ENCODE measurements around the gene ZNF653. TPM values are rescaled to one million over a fixed set of nuclear protein-coding genes. Genes with fewer than 3 reads are reported as not detected.

The ZNF653 gene
- total RNA-seq, 1 donor from 2014 or later: 7.7 TPM

DNA sequence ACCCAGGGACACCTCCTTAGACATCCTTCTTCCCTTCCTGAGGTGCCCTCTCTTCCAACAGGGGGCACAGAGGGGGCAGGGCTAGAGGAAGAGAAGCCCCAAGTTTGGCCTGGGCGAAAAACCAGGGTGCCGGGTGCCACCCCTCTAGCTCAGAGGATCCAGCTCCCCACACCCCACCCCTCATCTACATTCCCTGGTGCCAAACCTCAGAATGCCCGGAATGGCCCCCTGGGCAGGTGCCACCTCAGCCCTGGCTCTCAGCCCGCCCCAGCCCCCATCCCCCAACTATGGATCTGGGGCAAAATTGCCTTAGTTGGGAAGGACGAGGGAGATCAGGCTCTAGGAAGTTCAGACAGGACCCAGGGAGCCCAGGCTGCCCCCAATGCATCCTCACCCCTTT is 35.0 kb upstream of the ZNF653 start:
- H3K36me3 Mint-ChIP-seq (ENCODE audit: low read depth, unreplicated experiment): no peaks in the 10 kb centered on the region

DNA sequence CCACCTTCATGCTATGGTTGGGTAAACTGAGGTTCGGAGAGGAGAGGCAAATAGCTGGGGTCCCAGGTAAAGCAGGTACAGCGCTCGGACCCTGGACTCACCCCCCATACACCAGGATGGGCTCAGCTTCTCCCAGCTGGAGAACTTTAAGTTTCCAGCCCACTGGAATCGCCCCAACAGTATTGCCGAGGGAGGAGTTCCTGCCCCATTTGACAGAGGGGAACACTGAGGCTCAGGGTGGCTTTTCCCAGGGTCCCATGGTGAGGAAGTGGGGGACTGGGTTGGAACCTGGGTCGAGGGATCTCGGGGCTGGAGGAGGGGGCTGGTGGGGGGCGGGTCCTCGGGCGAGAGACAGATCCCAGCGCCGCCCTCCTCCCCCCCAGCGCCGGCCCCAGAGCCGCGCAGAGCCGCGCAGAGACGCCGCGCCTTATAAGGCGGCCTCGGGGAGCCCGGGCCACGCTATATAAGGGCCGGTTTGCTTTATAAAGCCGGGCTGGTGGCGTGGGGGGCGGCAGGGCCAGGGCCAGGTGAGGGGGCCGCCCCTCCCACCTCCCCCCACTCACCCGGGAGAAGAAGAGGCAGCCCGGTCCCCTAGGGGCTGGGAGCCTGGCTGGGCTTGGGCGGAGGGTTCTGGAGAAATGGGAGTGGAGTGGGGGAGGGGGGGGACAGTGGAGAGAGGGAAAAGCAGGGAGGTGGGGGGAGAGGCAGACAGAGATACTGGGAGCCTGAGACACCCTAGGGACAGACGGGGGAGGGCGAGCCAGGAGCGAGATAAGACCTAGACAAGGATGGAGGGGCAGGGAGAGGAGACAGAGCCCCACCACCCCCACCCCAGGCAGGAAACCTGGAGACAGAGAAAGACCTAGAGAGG is 34.1 kb upstream of the ZNF653 start:
- Mint-ChIP-seq H3K9me3 (ENCODE audit: unreplicated experiment) (no peaks in the 10 kb centered on the region), H3K27ac (ENCODE audit: unreplicated experiment) (no peak overlapping the region), H3K4me3 (ENCODE audit: unreplicated experiment) (no peak overlapping the region), H3K36me3 (ENCODE audit: low read depth, unreplicated experiment) (no peaks in the 10 kb centered on the region), H3K27me3 (ENCODE audit: unreplicated experiment) (peaks cover 13% of the 10 kb centered on the region), H3K4me1 (ENCODE audit: unreplicated experiment) (peaks cover 2% of the 10 kb centered on the region)
- no peak for DNase-seq (ENCODE audit: low spot score)
- no peak for TF ChIP-seq CTCF (IDR thresholded peaks at IDR 0.05; ENCODE audit: unreplicated experiment)

More for the DNA sequence above, 35.0 kb upstream of the ZNF653 start:
- no peak overlapping the region for H3K4me3 Mint-ChIP-seq (ENCODE audit: unreplicated experiment)
- H3K4me1 Mint-ChIP-seq (ENCODE audit: unreplicated experiment): no peaks in the 10 kb centered on the region
- peaks cover 10% of the 10 kb centered on the region for H3K27me3 Mint-ChIP-seq (ENCODE audit: unreplicated experiment)
- DNase-seq (ENCODE audit: low spot score): no peak
- no peak overlapping the region for H3K27ac Mint-ChIP-seq (ENCODE audit: unreplicated experiment)
- no peak for TF ChIP-seq CTCF (IDR thresholded peaks at IDR 0.05; ENCODE audit: unreplicated experiment)
- H3K9me3 Mint-ChIP-seq (ENCODE audit: unreplicated experiment): no peaks in the 10 kb centered on the region

GRCh38 chr19:11538232-11539036 is 32.8 kb upstream of the ZNF653 start, which contains the start of gene CNN1:
CNN1 (plus strand) TSS chr19:11538851; CDS start chr19:11538928, 77 bp downstream.
- no peak within 1 kb of the TSS for H3K27ac Mint-ChIP-seq (ENCODE audit: unreplicated experiment)
- no peak for TF ChIP-seq CTCF (IDR thresholded peaks at IDR 0.05; ENCODE audit: unreplicated experiment)
- H3K9me3 Mint-ChIP-seq (ENCODE audit: unreplicated experiment): no peaks in the 10 kb centered on the region
- peaks cover 5% of the 10 kb centered on the region for H3K4me1 Mint-ChIP-seq (ENCODE audit: unreplicated experiment)
- peak within 1 kb of the TSS; percentile 62 for H3K4me3 Mint-ChIP-seq (ENCODE audit: unreplicated experiment)
- peaks cover 13% of the 10 kb centered on the region for H3K27me3 Mint-ChIP-seq (ENCODE audit: unreplicated experiment)
- DNase-seq (ENCODE audit: low spot score): peak; percentile 31
- no peaks in the 10 kb centered on the region for H3K36me3 Mint-ChIP-seq (ENCODE audit: low read depth, unreplicated experiment)

- Mint-ChIP-seq H3K4me1 (ENCODE audit: unreplicated experiment) (peaks cover 5% of the 10 kb centered on the region), H3K9me3 (ENCODE audit: unreplicated experiment) (no peaks in the 10 kb centered on the region), H3K27me3 (ENCODE audit: unreplicated experiment) (peaks cover 8% of the 10 kb centered on the region), H3K36me3 (ENCODE audit: low read depth, unreplicated experiment) (no peaks in the 10 kb centered on the region), H3K4me3 (ENCODE audit: unreplicated experiment) (peak overlapping the region; percentile 20), H3K27ac (ENCODE audit: unreplicated experiment) (peak overlapping the region; percentile 82)
- peak; percentile 91 for TF ChIP-seq CTCF (IDR thresholded peaks at IDR 0.05; ENCODE audit: unreplicated experiment)
- DNase-seq (ENCODE audit: low spot score): peak; percentile 97
Observed at GRCh38 chr19:11535792-11536595, 30.4 kb upstream of the ZNF653 start.

Data from endothelial cell (in vitro differentiated cells).